Hematopoietic multipotent progenitor cell treated with erythropoietin and hydrocortisone succinate and interleukin-3 and kit ligand, for 15 days (in vitro differentiated cells): ENCODE data around the gene PTK6.

Experiments used
- DNase-seq: peaks from one replicate; pipeline ENCODE4 v3.0.0-alpha.2; 2015; ENCODE audit warnings: low spot score

Gene PTK6

GRCh38 chr20:63505723-63506122 lies 31.5 kb downstream of the PTK6 start:
- DNase-seq = no peak

- no peak for DNase-seq
These were observed 31.9 kb downstream of the PTK6 start for GRCh38 chr20:63505281-63505680.

- DNase-seq = no peak
These were observed 32.5 kb downstream of the PTK6 start for GRCh38 chr20:63504642-63505041.

GRCh38 chr20:63503524-63503923 lies 33.7 kb downstream of the PTK6 start:
- no peak for DNase-seq

- no peak for DNase-seq
These were observed 34.5 kb downstream of the PTK6 start for GRCh38 chr20:63502671-63503172.

GRCh38 chr20:63501818-63502670 lies 35.1 kb downstream of the PTK6 start:
- no peak for DNase-seq

- no peak for DNase-seq
These were observed 36.0 kb downstream of the PTK6 start for GRCh38 chr20:63500902-63501817.

- DNase-seq = no peak
These were observed 36.9 kb downstream of the PTK6 start for GRCh38 chr20:63500151-63500901.

- no peak for DNase-seq
These were observed 37.7 kb downstream of the PTK6 start for GRCh38 chr20:63499338-63499969.

- DNase-seq = no peak
These were observed 38.2 kb downstream of the PTK6 start, which contains the start of gene EEF1A2 for GRCh38 chr20:63498960-63499337. Gene EEF1A2, minus strand, starts transcription at chr20:63499083. Its CDS starts 1,320 bp downstream, at chr20:63497763.

- no peak for DNase-seq
These were observed 38.9 kb downstream of the PTK6 start for GRCh38 chr20:63497946-63498935.

- DNase-seq = no peak
These were observed 39.8 kb downstream of the PTK6 start for GRCh38 chr20:63497138-63497945.

GRCh38 chr20:63496596-63497120 lies 40.5 kb downstream of the PTK6 start:
- no peak for DNase-seq

GRCh38 chr20:63495741-63496595 lies 41.2 kb downstream of the PTK6 start:
- peak; percentile 71 for DNase-seq

GRCh38 chr20:63495167-63495720 lies 41.9 kb downstream of the PTK6 start:
- no peak for DNase-seq

- DNase-seq = no peak
These were observed 42.6 kb downstream of the PTK6 start for GRCh38 chr20:63494420-63495166.

GRCh38 chr20:63494084-63494419 lies 43.1 kb downstream of the PTK6 start:
- DNase-seq = no peak
